HG02642 (cell line): ENCODE results near the gene NUB1.

ENCODE experiments used
- ATAC-seq: cut with Tn5 transposase; IDR thresholded peaks from one replicate; pipeline ENCODE4 v1.9.1; 2021; ENCODE audit warnings: mild to moderate bottlenecking; ENCODE audit not compliant: unreplicated experiment, poor library complexity

NUB1 gene

GRCh38 chr7:151312831-151313809 lies 28.5 kb upstream of the NUB1 start:
- ATAC-seq: no peak

GRCh38 chr7:151313857-151314256 lies 27.8 kb upstream of the NUB1 start:
- no peak for ATAC-seq

- ATAC-seq: no peak
These were observed 27.2 kb upstream of the NUB1 start for GRCh38 chr7:151314401-151314800.

- peak; percentile 69 for ATAC-seq
These were observed 26.5 kb upstream of the NUB1 start for GRCh38 chr7:151315038-151315655.

GRCh38 chr7:151316896-151317295 lies 24.7 kb upstream of the NUB1 start:
- no peak for ATAC-seq

GRCh38 chr7:151317936-151318335 lies 23.7 kb upstream of the NUB1 start:
- ATAC-seq: no peak

GRCh38 chr7:151319189-151319588 lies 22.4 kb upstream of the NUB1 start:
- ATAC-seq: no peak

GRCh38 chr7:151320263-151320845 lies 21.3 kb upstream of the NUB1 start:
- no peak for ATAC-seq

- no peak for ATAC-seq
These were observed 20.3 kb upstream of the NUB1 start for GRCh38 chr7:151321341-151321740.

GRCh38 chr7:151322906-151323305 lies 18.7 kb upstream of the NUB1 start:
- no peak for ATAC-seq

GRCh38 chr7:151327022-151327421 lies 14.6 kb upstream of the NUB1 start:
- ATAC-seq: no peak

GRCh38 chr7:151327659-151328058 lies 14.0 kb upstream of the NUB1 start:
- ATAC-seq: no peak

GRCh38 chr7:151330181-151330580 lies 11.4 kb upstream of the NUB1 start:
- ATAC-seq: no peak

- no peak for ATAC-seq
These were observed 11.0 kb upstream of the NUB1 start for GRCh38 chr7:151330661-151331060.

GRCh38 chr7:151334628-151335027 lies 7.0 kb upstream of the NUB1 start:
- ATAC-seq: no peak

- no peak for ATAC-seq
These were observed 5.4 kb upstream of the NUB1 start for GRCh38 chr7:151336027-151336708.

- ATAC-seq: no peak
These were observed 4.3 kb upstream of the NUB1 start for GRCh38 chr7:151337346-151337745.

- no peak for ATAC-seq
These were observed 2.8 kb upstream of the NUB1 start for GRCh38 chr7:151338809-151339208.

GRCh38 chr7:151339651-151340382 lies 1.8 kb upstream of the NUB1 start:
- ATAC-seq: peak; percentile 45

- ATAC-seq: no peak
These were observed 737 bp upstream of the NUB1 start for GRCh38 chr7:151340794-151341356.
